Dermis microvascular lymphatic vessel endothelial cell (primary cell): ENCODE results near the gene BTF3. TPM values are rescaled to one million over a fixed set of nuclear protein-coding genes. Genes with fewer than 3 reads are reported as not detected.

Experiments used
- DNase-seq, 2 donors: peaks; one replicate each; pipeline versions ENCODE4 v3.0.0 to v3.0.0-alpha.2; 2010; ENCODE audit warnings: low read depth in 2 of 2
- total RNA-seq: library from RNA; depleted of rRNA; stranded (reverse); fragments of >200 nt; gene quantifications from 2 replicates; pipeline ENCODE4 v1.2.1, GENCODE V29; 2014

BTF3 gene
- total RNA-seq, 1 donor from 2014 or later = 206 TPM

GRCh38 chr5:73522989-73523388 lies 24.7 kb downstream of the BTF3 start:
- no peak for DNase-seq

GRCh38 chr5:73523861-73524260 lies 25.6 kb downstream of the BTF3 start:
- no peak for DNase-seq

- no peak for DNase-seq
Measured at GRCh38 chr5:73525606-73526203, 27.5 kb downstream of the BTF3 start.

- no peak for DNase-seq
Measured at GRCh38 chr5:73528248-73528647, 30.0 kb downstream of the BTF3 start.

- DNase-seq = no peak
Measured at GRCh38 chr5:73529081-73529480, 30.8 kb downstream of the BTF3 start.

- no peak for DNase-seq
Measured at GRCh38 chr5:73531356-73531755, 33.1 kb downstream of the BTF3 start.

GRCh38 chr5:73532195-73532594 lies 34.0 kb downstream of the BTF3 start:
- no peak for DNase-seq

- DNase-seq = no peak
Measured at GRCh38 chr5:73534011-73534644, 35.9 kb downstream of the BTF3 start.

- DNase-seq = no peak
Measured at GRCh38 chr5:73534971-73535370, 36.7 kb downstream of the BTF3 start.

- DNase-seq = no peak
Measured at GRCh38 chr5:73539730-73540129, 41.5 kb downstream of the BTF3 start.

- DNase-seq = peak in 1 of 2 donors; percentile 70
Measured at GRCh38 chr5:73540192-73540591, 42.0 kb downstream of the BTF3 start.

GRCh38 chr5:73542020-73542419 lies 43.8 kb downstream of the BTF3 start:
- DNase-seq = peak in 1 of 2 donors; percentile 17

GRCh38 chr5:73544429-73545402 lies 46.5 kb downstream of the BTF3 start:
- peak; percentile 23 to 93 for DNase-seq

GRCh38 chr5:73545403-73545779 lies 47.1 kb downstream of the BTF3 start:
- DNase-seq = no peak

GRCh38 chr5:73550016-73550415 lies 51.8 kb downstream of the BTF3 start:
- DNase-seq = no peak

- DNase-seq = no peak
Measured at GRCh38 chr5:73552642-73553041, 54.4 kb downstream of the BTF3 start.

Other genes starting within 250 kb of the BTF3 start
- under 0.01 and 0.13 TPM in 2 replicates for gene FOXD1, start 49.7 kb upstream of the BTF3 start, total RNA-seq
- 13.4 and 13.5 TPM in 2 replicates for gene ANKRA2, start 67.2 kb downstream of the BTF3 start, total RNA-seq
- gene UTP15, start 67.3 kb downstream of the BTF3 start, total RNA-seq = 12.6 and 15.9 TPM in 2 replicates
- 50.7 and 62.7 TPM in 2 replicates for gene ARHGEF28, start 127.8 kb downstream of the BTF3 start, total RNA-seq